ENCODE data around the gene CLRN3.

Gene CLRN3

DNA sequence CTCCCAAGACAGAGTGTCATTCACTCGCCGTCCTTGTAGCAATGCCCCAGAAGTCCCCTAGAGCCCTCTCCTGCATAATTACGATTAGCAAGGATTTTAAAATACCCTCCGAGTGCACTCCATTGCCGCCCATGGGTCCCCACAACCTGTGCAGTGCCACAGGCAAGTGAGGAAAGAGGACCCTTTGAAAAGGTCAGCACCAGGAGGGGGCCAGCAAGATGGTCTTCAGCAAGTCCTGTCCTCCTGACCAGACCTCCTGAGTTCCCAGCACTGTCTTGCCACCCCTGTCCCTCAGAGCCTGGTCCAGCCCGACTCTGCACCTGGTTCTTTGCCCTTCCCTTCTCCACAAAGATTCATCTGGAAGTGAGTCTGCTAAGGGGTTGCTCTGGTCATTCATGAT is 32.1 kb downstream of the CLRN3 start:
- no peak for DNase-seq (ENCODE audit: low read depth)
- no peak overlapping the region for H3K4me3 ChIP-seq (ENCODE audit: low read depth, low read length)
- TF ChIP-seq, protein P1, sequence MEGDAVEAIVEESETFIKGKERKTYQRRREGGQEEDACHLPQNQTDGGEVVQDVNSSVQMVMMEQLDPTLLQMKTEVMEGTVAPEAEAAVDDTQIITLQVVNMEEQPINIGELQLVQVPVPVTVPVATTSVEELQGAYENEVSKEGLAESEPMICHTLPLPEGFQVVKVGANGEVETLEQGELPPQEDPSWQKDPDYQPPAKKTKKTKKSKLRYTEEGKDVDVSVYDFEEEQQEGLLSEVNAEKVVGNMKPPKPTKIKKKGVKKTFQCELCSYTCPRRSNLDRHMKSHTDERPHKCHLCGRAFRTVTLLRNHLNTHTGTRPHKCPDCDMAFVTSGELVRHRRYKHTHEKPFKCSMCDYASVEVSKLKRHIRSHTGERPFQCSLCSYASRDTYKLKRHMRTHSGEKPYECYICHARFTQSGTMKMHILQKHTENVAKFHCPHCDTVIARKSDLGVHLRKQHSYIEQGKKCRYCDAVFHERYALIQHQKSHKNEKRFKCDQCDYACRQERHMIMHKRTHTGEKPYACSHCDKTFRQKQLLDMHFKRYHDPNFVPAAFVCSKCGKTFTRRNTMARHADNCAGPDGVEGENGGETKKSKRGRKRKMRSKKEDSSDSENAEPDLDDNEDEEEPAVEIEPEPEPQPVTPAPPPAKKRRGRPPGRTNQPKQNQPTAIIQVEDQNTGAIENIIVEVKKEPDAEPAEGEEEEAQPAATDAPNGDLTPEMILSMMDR (IDR thresholded peaks at IDR 0.05; ENCODE audit: insufficient read depth, low read depth, low read length, missing control alignments), result no peak

DNA sequence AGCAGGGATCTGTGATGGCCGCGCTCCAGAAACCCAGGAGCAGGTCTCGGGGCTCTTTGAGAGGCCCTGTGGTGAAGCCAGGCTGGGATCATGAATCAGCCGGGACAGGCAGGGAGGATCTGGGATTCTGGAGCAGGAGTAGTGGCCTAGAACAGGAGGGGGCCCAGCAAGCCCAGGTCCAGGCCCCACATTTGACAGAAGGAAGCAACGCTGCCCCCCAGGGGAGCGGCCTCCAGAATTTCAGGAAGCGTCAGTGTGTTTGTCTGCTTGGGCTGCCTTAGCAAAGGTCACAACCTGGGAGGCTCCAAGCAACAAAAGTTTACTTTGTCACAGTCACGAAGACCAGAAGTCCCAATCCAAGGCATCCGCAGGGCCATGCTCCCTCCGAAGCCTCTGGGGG is 36.8 kb downstream of the CLRN3 start:
- H3K4me3 ChIP-seq (ENCODE audit: low read depth, low read length), result no peak overlapping the region
- DNase-seq (ENCODE audit: low read depth), result no peak
- TF ChIP-seq, protein P1 (IDR thresholded peaks at IDR 0.05; ENCODE audit: insufficient read depth, low read depth, low read length, missing control alignments), result no peak

DNA sequence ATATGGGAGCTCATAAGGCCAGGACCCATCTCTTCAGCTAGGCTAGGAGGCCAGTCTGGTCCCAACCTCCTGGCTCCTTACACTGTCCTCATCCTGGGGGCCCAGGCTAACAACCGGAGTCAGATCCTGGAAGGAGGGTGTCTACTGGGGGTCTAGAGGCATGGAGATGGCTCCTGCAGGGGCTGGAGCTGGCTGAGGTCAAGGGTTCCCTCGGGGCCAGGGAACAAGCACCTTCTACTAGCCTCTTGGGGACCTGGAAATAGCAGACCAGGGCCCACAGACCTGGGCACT is 37.2 kb downstream of the CLRN3 start:
- no peak overlapping the region for H3K4me3 ChIP-seq (ENCODE audit: low read depth, low read length)
- TF ChIP-seq, protein P1 (IDR thresholded peaks at IDR 0.05; ENCODE audit: insufficient read depth, low read depth, low read length, missing control alignments), result no peak

DNA sequence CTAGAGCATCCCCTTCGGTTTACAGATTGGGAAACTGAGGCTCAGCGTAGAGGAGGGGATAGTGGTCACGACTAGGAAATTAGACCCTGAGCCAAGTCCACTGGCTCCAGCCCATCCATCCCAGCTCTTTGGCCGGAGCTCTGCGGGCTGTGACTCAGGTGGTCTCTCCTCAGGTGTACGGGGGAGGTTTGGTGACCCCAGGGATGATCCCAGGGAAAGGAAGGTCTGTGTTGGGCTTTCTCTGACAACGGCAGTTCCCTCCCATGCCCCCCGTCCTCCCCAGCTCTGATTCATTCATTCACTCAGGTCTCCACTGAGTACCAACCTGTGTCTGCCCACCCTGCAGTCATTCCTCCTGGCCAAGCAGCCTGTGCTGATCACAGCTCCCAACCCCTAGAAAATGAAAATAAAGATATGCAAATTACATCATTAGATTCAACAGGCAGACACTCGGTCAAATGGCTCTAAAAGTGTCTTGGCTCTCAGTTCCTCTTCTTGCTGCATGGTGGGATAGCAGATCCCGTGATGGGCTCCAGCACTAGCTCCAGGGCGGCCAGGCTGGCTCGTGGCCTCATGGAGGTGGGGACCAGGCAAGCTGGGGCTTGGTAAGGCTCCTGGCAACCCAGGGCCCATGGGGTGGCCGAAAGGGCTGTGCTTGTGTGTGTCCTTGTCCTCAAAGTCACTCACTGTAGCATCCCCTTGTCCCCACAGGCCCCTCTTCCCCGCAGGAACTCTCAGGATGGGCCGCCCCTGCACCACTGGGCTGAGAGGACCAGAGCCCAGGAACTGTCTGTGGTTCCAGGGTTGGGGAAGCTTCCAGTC is 37.8 kb downstream of the CLRN3 start:
- no peak overlapping the region for H3K4me3 ChIP-seq (ENCODE audit: low read depth, low read length)
- peak; percentile 36 for DNase-seq (ENCODE audit: low read depth)
- TF ChIP-seq, protein P1 (IDR thresholded peaks at IDR 0.05; ENCODE audit: insufficient read depth, low read depth, low read length, missing control alignments), result no peak

More for the DNA sequence above, 37.2 kb downstream of the CLRN3 start:
- no peak for DNase-seq (ENCODE audit: low read depth)

DNA sequence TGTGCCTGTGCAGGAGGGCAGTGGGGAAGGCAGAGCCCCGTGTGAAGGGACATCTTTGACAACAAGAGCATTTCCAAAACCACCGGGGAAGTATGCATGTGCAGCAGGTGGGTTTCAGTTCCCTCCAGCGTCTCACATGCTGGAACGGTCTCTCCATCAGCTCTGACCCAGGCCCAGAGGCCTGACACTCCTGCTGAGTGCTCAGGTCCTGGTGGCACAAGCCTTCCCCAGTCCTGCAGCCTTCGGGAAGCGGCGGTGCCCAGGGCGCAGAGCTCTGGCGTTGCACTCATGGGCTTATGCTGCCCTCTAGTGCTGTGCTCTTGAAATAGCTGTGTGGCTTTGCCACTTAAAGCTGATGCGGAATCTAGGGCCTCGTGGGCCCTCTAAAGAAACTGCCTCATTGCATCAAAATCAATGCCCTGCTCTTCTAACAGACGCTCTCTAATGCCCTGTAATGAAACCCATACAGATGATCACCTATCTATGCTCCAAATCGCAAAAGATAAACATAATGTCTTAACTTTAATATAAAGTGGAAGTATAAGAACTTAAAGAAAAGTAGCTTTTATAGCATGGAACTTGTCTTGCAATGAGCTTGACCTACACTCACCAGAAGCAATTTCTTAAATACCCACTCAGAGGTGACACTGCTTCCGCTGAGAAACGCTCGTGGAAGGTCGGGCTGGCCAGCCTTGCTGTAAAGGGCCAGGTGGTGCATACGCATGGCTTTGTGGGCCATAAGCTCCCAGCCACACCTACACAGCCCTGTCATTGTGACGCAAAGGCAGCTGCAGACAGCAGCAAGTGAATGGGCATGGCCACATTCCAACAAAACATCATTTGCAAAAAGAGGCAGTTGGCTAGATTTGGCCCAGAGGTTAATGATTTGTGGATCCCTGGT is 38.6 kb downstream of the CLRN3 start:
- peak; percentile 71 for DNase-seq (ENCODE audit: low read depth)
- TF ChIP-seq, protein P1 (IDR thresholded peaks at IDR 0.05; ENCODE audit: insufficient read depth, low read depth, low read length, missing control alignments), result peak; percentile 88
- H3K4me3 ChIP-seq (ENCODE audit: low read depth, low read length), result no peak overlapping the region

DNA sequence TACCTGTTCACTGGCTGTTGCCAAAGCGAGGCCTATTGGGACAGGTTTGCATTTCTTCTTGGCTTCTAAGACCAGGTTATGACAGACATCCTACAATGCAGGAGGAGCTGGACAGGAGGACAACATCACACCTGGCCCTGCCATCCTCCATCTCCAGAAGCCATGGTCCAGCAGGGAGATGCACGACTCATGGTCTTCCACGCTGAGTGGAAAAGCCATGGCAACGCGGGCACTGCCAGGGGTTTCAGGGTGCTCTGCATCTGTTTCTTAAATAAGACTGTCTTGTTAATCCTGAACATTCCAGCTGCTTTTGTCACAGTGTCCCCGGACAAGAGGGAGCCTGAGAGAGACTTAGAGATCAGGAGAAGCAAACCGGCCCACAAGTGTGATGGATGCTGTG is 40.3 kb downstream of the CLRN3 start:
- no peak overlapping the region for H3K4me3 ChIP-seq (ENCODE audit: low read depth, low read length)
- no peak for DNase-seq (ENCODE audit: low read depth)
- TF ChIP-seq, protein P1 (IDR thresholded peaks at IDR 0.05; ENCODE audit: insufficient read depth, low read depth, low read length, missing control alignments), result no peak
